Measurements from ENCODE around the gene RNF19B.

GRCh38 chr1:32966900-32967299 lies 2.3 kb upstream of the RNF19B start:
- TF ChIP-seq CTCF (IDR thresholded peaks at IDR 0.05) = no peak
- TF ChIP-seq EZH2 (IDR thresholded peaks at IDR 0.05) = no peak
